GM19395 (cell line): ENCODE measurements around the gene PSMA8.
"Not testable (repeated sequence)": the region's sequence is repeated elsewhere in the genome, so short reads cannot be mapped to it uniquely, and the experiment has no call there.

Source experiments
- ATAC-seq: cut with Tn5 transposase; IDR thresholded peaks from one replicate; pipeline ENCODE4 v1.9.1; 2021; ENCODE audit warnings: mild to moderate bottlenecking, moderate library complexity; ENCODE audit not compliant: unreplicated experiment

PSMA8 gene

DNA sequence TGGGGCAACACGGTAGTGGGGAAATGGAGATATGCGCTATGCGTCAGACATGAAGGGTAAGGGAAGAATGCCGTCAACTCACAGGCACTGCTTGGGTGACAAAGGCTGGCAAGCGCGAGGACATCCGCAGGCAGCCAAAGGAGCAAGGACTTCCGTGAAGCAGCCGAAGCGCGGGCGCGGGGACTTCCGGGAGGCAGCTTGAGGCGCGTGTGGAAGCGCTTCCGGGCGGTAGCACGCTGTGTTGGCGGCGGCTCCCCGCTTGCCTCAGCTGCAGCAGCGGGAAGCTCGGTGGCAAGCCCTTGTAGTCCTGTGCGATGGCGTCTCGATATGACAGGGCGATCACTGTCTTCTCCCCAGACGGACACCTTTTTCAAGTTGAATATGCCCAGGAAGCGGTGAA is at the start of gene PSMA8:
TSS of gene PSMA8 (plus strand) at position 218 of the 400 bp plus-strand sequence. CDS start at position 315, 97 bp downstream.
- ATAC-seq: no peak

GRCh38 chr18:26085056-26085455 is 48.6 kb upstream of the PSMA8 start:
- ATAC-seq: no peak

DNA sequence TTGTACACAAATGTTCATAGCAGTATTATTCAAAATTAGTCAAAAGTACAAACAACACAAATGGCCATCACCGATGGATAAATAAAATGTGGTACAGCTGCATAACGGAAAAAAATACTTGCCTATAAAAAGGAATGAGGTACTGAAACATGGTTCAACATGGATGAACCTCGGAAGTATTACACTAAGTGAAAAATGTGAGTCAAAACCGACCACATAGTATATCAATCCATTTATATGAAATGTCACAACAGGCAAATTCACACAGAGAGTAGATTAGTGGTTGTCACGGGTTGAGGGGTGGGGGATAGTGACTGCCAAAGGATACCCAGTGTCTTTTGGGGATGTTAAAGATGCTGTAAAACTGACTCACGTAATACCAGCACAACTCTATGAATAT is 46.7 kb upstream of the PSMA8 start:
- no peak for ATAC-seq

DNA sequence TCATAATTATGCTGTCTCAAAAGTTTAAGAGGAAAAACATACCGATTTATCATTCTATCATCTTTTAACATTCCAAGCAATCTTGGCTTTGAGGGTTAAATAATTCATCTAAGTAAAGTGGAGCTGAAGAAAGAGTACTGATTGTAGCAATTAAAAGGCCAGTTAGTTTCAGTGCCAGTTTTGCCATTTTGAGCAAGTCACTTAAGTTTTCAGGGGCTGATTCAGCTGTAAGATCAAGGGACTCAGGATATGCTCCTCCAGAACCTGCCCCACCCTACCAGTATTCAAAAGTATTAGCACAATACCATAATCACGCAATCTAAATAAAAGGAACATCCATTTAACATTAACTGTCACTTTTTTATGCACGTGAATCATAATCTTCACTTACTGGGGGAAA is 45.2 kb upstream of the PSMA8 start:
- no peak for ATAC-seq

GRCh38 chr18:26089293-26090129 is 44.2 kb upstream of the PSMA8 start:
- peak; percentile 17 for ATAC-seq

GRCh38 chr18:26090130-26091046 is 43.3 kb upstream of the PSMA8 start, which contains the start of gene SS18:
Gene SS18, minus strand, starts transcription at chr18:26090613. Its CDS starts 44 bp downstream, at chr18:26090569.
- peak; percentile 84 for ATAC-seq

DNA sequence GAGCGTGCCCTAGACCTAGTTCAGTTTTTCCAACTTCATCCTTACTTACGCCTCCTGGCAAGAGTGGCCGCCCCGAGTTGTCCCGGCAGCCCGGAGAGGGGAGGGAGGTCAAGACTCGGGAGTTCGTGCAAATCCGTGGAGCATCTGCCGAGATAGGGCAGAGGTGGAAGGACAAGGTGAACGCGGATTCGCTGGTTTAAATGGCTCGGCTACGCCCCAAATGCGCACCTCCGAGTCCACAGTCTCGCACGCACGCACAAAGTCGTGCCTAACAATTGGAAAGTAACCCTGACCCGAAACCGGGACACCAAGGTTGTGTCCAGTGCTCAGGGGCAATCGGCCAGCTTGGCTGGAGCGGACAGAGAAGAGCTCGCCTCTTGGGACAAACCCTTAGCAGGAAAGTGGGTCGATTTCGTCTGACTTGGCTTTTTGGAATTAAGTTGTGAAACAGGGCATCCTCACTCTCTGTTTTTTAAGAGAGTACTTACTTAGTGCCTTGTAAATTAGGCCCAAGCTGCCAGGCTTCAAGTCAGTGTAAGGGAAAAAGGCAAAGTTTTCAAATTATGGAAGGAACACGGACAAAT is 42.5 kb upstream of the PSMA8 start:
- peak; percentile 59 for ATAC-seq

DNA sequence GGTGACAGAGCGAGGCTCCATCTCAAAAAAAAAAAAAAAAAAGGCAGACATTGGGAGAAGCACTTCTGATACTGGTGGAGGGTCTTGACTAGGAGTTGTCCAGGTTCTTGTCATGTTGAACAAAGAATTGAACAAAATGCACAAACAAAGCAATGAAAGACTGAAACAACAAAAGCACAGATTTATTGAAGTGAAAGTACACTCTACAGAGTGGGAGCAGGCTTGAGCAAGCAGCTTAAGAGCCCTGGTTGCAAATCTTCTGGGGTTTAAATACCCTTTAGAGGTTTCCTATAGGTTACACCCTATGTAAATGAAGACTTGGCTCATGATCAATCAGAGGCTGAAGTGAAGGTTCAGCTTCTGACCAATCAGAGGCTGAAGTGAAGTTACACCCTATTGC is 36.8 kb upstream of the PSMA8 start:
- no peak for ATAC-seq

DNA sequence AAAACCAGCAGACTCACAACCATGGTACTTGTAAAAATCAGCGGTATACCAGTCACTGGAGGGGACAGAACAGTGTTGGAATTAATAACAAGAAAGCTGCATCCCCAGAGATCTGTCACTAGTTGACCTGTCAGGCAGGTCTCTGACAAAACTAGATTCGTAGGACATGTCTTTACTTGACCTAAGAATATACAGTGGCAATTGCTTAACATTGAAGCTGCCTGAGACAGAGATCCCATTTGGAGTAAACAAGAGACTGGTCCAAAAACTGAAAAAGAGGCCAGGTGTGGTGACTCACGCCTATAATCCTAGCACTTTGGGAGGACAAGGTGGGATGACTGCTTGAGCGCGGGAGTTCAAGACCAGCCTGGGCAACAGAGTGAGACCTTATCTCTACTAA is 36.1 kb upstream of the PSMA8 start:
- ATAC-seq: no peak

DNA sequence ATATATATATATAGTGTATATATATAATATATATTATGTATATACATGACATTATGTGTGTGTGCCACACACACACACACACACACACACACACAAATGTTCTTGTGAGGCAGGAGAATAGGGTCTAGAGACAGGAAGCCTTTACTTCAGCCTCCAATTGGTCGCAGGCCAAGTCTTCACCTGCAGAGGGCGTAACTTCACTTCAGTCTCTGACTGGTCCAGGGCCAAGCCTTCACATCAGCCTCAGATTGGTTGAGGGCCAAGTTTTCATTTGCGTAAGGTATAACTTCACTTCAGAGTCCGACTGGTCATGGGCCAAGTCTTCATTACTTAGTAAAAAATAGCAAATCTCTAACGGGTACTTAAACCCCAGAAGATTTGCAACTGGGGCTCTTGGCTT is 30.1 kb upstream of the PSMA8 start:
- ATAC-seq: no peak

DNA sequence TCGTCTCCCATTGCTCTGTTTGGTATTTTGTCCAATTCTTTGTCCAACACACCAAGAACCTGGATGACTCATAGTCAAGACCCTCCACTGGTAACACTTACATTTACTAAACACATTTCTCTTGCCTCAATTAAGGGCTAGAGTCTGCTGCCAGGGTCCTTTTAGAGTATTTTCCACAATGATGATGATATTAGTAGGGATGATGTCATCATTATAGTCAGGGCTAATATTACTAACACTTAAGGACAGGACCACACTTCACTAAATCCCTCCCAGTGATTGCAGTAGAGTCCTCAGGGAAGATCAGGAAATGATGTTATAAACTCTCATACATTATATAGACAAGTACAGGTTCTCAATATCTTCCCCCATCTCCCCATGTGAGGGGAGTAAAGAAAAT is 29.6 kb upstream of the PSMA8 start:
- no peak for ATAC-seq

GRCh38 chr18:26119246-26119645 is 14.4 kb upstream of the PSMA8 start:
- ATAC-seq: no peak

- no peak for ATAC-seq
These were observed 12.2 kb upstream of the PSMA8 start for GRCh38 chr18:26121476-26121875.

DNA sequence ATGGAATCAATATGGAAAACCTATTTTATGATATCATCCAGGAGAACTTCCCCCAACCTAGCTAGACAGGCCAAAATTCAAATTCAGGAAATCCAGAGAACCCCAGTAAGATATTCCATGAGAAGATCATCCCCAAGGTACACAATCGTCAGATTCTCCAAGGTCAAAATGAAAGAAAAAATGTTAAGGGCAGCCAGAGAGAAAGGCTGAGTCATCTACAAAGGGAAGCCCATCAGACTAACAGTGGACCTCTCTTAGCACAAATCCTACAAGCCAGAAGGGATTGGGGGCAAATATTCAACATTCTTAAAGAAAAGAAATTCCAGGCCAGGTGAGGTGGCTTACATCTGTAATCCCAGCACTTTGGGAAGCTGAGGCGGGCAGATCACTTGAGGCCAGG is 11.7 kb upstream of the PSMA8 start:
- not testable (repeated sequence) for ATAC-seq

DNA sequence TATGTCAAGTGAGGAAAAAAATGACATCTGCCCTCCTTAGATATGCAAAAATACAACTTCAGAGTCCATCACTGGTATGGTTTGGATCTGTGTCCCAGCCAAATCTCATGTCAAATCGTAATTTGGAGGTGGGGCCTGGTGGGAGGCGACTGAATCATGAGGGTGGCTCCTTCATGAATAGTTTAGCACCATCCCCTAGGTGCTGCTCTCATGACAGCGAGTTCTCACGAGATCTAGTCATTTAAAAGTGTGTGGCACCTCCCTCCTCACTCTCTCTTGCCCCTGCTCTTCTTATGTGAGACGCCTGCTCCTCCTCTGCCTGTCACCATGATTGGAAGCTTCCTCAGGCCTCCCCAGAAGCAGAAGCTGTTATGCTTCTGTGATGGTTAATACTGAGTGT is 5.9 kb upstream of the PSMA8 start:
- ATAC-seq: no peak

DNA sequence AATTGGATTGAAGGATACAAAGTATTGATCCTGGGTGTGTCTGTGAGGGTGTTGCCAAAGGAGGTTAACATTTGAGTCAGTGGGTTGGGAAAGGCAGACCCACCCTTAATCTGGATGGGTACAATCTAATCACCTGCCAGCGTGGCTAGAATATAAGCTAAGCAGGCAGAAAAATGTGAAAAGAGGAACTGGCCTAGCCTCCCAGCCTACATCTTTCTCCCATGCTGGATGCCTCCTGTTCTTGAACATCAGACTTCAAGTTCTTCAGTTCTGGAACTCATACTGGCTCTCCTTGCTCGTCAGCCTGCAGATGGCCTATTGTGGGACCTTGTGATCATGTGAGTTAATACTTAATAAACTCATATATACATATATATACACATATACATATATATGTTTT is 5.5 kb upstream of the PSMA8 start:
- ATAC-seq: not testable (repeated sequence)

DNA sequence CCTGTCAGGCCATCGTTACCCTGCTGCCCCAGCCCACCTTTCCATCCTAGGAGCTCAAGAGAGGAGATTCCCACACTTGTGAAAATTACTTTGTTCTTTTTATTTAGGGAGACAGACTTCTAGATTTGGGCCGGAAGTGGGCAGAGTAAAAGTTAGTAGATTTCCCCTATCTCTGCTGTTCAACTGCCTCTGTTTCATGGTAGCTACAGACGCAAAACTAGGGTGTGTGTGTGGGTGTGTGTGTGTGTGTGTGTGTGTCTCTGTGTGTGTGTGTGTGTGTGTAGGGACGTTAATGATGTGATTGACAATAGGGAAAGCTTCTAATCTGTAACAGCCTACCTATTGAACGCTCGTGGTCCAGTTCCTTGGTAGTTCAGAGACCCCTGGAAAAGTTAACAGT is 438 bp downstream of the PSMA8 start:
- ATAC-seq: no peak

DNA sequence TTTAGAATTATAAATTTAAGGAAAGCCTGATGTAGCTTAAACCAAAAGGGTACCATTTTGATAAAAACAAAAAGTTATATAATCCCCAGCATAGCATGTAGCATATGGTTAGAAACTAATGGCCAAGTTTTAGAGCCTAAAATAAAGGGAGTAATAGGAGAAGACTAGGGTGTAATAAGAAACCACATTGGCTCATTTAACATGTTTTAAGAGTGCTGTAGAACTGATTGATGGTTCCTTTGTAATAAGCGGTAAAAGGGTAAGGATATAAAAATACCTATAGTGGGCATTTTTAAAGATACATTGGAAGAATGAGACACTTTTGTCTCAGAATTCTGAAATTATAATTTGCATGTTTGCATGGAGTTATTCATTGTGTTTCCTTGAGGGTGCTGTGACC is 1.9 kb downstream of the PSMA8 start:
- no peak for ATAC-seq

GRCh38 chr18:26157326-26157725 is 23.7 kb downstream of the PSMA8 start:
- no peak for ATAC-seq

- ATAC-seq: no peak
These were observed 25.7 kb downstream of the PSMA8 start for GRCh38 chr18:26159353-26159752.

DNA sequence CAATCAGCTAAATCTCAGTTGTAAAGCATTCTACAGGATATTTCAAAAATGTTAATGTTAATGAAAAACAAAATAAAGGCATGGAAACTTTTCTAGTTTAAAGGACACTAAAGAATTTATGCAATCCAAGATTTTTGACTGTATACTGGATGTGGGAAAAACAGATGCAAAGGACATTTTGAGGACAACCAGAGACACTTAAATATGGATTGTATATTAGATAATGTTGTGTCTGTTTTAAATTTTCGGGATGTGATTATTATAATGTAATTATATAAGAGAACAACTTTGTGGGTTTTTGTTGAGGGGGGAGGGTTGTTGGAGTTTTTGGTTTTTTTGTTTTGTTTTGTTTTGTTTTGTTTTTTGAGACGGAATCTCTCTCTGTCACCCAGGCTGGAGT is 30.9 kb downstream of the PSMA8 start:
- ATAC-seq: no peak
